Measurements from ENCODE around the gene C5orf34.

The C5orf34 gene

DNA sequence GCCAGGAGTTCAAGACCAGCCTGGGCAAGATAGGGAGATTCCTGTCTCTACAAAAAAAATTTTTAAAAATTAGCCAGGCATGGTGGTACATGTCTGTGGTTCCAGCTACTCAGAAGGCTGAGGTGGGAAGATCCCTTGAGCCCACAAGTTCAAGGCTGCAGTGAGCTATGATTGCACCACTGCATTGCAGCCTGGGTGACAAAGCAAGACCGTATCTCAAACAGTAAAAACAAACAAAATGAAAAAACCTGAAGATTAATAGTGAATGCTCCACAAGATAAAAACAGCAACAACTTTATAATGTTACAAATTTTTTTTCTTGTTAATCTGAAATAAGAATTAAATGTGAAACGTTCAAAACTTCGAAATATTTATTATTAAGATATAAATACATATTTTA lies 28.6 kb downstream of the C5orf34 start:
- TF ChIP-seq, protein P1, sequence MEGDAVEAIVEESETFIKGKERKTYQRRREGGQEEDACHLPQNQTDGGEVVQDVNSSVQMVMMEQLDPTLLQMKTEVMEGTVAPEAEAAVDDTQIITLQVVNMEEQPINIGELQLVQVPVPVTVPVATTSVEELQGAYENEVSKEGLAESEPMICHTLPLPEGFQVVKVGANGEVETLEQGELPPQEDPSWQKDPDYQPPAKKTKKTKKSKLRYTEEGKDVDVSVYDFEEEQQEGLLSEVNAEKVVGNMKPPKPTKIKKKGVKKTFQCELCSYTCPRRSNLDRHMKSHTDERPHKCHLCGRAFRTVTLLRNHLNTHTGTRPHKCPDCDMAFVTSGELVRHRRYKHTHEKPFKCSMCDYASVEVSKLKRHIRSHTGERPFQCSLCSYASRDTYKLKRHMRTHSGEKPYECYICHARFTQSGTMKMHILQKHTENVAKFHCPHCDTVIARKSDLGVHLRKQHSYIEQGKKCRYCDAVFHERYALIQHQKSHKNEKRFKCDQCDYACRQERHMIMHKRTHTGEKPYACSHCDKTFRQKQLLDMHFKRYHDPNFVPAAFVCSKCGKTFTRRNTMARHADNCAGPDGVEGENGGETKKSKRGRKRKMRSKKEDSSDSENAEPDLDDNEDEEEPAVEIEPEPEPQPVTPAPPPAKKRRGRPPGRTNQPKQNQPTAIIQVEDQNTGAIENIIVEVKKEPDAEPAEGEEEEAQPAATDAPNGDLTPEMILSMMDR (IDR thresholded peaks at IDR 0.05; ENCODE audit: insufficient read depth, low read depth, low read length, missing control alignments): no peak
- no peak overlapping the region for H3K4me3 ChIP-seq (ENCODE audit: low read depth, low read length)
- no peak for DNase-seq (ENCODE audit: low read depth)

GRCh38 chr5:43485406-43485805 lies 29.5 kb downstream of the C5orf34 start:
- H3K4me3 ChIP-seq (ENCODE audit: low read depth, low read length): no peak overlapping the region
- no peak for DNase-seq (ENCODE audit: low read depth)
- TF ChIP-seq, protein P1 (IDR thresholded peaks at IDR 0.05; ENCODE audit: insufficient read depth, low read depth, low read length, missing control alignments): no peak

- TF ChIP-seq, protein P1 (IDR thresholded peaks at IDR 0.05; ENCODE audit: insufficient read depth, low read depth, low read length, missing control alignments): peak; percentile 70
- DNase-seq (ENCODE audit: low read depth): peak; percentile 92
- peak overlapping the region; percentile 83 for H3K4me3 ChIP-seq (ENCODE audit: low read depth, low read length)
Measured at GRCh38 chr5:43484106-43484849, 30.7 kb downstream of the C5orf34 start.

DNA sequence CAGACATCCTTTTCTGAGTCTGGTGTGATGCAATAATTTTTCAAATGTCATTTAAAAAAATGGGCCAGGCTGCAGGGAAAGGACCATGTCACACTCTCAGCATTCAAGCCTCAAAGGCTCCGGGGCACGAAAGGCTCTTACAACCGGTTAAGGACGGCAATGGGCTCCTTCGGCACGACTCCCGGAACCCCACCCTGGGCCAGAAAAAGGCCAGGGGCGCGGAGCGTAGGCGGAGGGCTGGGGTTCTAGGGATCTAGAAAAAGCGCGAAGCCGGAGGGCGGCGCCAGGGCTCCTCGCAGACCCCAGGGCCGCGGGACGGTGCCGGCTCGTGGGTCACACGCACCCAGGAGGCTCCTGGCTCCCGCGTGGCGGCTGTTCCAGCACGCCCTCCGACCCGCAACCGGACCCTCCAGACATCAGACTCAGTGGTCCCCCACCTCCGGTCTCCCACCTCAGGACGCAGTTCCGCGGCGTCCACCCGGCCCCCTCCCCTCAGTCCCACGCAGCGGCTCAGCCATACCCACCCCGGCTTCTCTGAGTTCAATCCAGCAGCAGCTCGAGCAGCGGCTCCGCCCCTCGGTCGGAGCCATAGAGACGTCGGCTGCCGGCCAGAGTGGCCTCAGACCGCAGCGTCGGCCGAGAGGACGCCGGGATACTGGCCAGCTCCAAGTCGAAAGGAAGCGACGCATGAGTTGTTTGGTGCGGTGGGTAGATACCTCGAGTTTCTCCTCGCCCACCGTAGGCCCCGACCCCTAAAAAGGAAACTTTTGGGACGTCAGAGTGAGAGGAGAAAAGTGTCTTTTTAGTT lies 31.4 kb downstream of the C5orf34 start, which contains the start of gene TMEM267:
TMEM267 (minus strand) TSS at position 568 of the 808 bp plus-strand sequence. CDS start 29,896 bp downstream, outside the sequence.
- H3K4me3 ChIP-seq (ENCODE audit: low read depth, low read length): peak within 1 kb of the TSS; percentile 83
- DNase-seq (ENCODE audit: low read depth): peak; percentile 96
- TF ChIP-seq, protein P1 (IDR thresholded peaks at IDR 0.05; ENCODE audit: insufficient read depth, low read depth, low read length, missing control alignments): no peak

GRCh38 chr5:43482490-43483297 lies 32.3 kb downstream of the C5orf34 start:
- H3K4me3 ChIP-seq (ENCODE audit: low read depth, low read length): peak overlapping the region; percentile 83
- DNase-seq (ENCODE audit: low read depth): no peak
- TF ChIP-seq, protein P1 (IDR thresholded peaks at IDR 0.05; ENCODE audit: insufficient read depth, low read depth, low read length, missing control alignments): no peak

DNA sequence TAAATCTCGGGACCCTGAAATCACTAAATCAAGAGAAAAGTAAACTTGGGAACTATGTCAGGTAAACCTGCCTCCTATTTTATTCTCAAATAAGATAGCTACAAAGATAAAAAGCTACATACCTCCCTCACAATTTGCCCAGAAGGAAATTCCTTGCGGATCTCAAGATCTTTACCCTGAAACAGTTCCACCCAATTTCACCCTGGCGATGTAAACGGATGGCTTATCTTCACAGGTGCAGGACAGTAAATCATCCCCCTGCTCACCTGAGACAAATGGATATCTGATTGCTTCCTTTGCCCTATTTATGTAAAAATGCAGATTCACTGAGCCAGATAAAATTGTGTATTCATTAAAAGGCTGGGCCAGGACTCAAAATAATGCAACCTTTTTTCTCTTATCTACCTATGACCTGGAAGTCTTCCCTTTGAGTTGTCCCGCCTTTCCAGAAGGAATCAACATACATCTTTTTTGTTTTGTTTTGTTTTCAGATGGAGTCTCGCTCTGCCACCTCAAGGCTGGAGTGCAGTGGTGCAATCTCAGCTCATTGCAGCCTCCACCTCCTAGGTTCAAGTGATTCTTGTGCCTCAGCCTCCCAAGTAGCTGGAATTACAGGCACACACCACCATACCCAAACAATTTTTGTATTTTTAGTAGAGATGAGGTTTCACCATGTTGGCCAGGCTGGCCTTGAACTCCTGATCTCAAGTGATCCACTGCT lies 45.1 kb downstream of the C5orf34 start:
- TF ChIP-seq, protein P1 (IDR thresholded peaks at IDR 0.05; ENCODE audit: insufficient read depth, low read depth, low read length, missing control alignments): no peak

More for the DNA sequence above, 45.1 kb downstream of the C5orf34 start:
- no peak for DNase-seq (ENCODE audit: low read depth)
- no peak overlapping the region for H3K4me3 ChIP-seq (ENCODE audit: low read depth, low read length)
